SK-N-SH treated with all-trans-retinoic acid at 6 μM for 48 hours (cell line): ENCODE results near the gene GTF2E1.

Source experiments
- ATAC-seq: fragments of 200-7000 bp; cut with Tn5 transposase; 3 replicates; pipeline ENCODE4 v1.9.1; 2020; ENCODE audit warnings: mild to moderate bottlenecking, moderate library complexity
- ARNTL ChIP-seq: fragments of 450-650 bp; formaldehyde crosslinking; IDR thresholded peaks from 2 replicates; pipeline ENCODE4 v1.5.0; 2020; ENCODE audit warnings: low read depth, mild to moderate bottlenecking, moderate library complexity, borderline replicate concordance
- BACH2 ChIP-seq: fragments of 250-450 bp; sonication (Bioruptor Pico); IDR thresholded peaks from 2 replicates; pipeline ENCODE4 v1.9.0; 2021; ENCODE audit warnings: mild to moderate bottlenecking, borderline replicate concordance
- CSDC2 ChIP-seq: fragments of 250-450 bp; sonication (Bioruptor Pico); IDR thresholded peaks from 2 replicates; pipeline ENCODE4 v1.5.0; 2020; ENCODE audit warnings: mild to moderate bottlenecking, moderate library complexity
- ESRRG ChIP-seq: fragments of 250-450 bp; sonication (Bioruptor Pico); IDR thresholded peaks from 2 replicates; pipeline ENCODE4 v1.6.1; 2021; ENCODE audit warnings: mild to moderate bottlenecking
- GLIS3 ChIP-seq: fragments of 250-450 bp; sonication (Bioruptor Pico); IDR thresholded peaks from 2 replicates; pipeline ENCODE4 v1.5.0; 2020; ENCODE audit warnings: mild to moderate bottlenecking, moderate library complexity
- OSR1 ChIP-seq: fragments of 250-450 bp; sonication (Bioruptor Pico); IDR thresholded peaks from 2 replicates; pipeline ENCODE4 v1.8.0; 2022; ENCODE audit warnings: moderate library complexity, mild to moderate bottlenecking, inconsistent platforms
- PATZ1 ChIP-seq: fragments of 250-450 bp; sonication (Bioruptor Pico); IDR thresholded peaks from 2 replicates; pipeline ENCODE4 v1.8.0; 2020; ENCODE audit warnings: mild to moderate bottlenecking, moderate library complexity, borderline replicate concordance
- POU6F1 ChIP-seq: fragments of 250-450 bp; sonication (Bioruptor Pico); IDR thresholded peaks from 2 replicates; pipeline ENCODE4 v1.8.0; 2021; ENCODE audit warnings: low read depth, mild to moderate bottlenecking, moderate library complexity, borderline replicate concordance
- PPARA ChIP-seq: fragments of 250-450 bp; sonication (Bioruptor Pico); IDR thresholded peaks from 2 replicates; pipeline ENCODE4 v1.5.0; 2020; ENCODE audit warnings: mild to moderate bottlenecking, borderline replicate concordance
- RARB ChIP-seq: fragments of 250-450 bp; sonication (Bioruptor Pico); IDR thresholded peaks from 2 replicates; pipeline ENCODE4 v1.8.0; 2021; ENCODE audit warnings: mild to moderate bottlenecking, moderate library complexity
- SNAI2 ChIP-seq: fragments of 250-450 bp; sonication (Bioruptor Pico); IDR thresholded peaks from 2 replicates; pipeline ENCODE4 v1.5.0; 2020; ENCODE audit warnings: mild to moderate bottlenecking, moderate library complexity
- TCF4 ChIP-seq: fragments of 250-450 bp; sonication (Bioruptor Pico); IDR thresholded peaks from 2 replicates; pipeline ENCODE4 v1.8.0; 2021; ENCODE audit warnings: mild to moderate bottlenecking, moderate library complexity, borderline replicate concordance
- TOX ChIP-seq: fragments of 250-450 bp; sonication (Bioruptor Pico); IDR thresholded peaks from 2 replicates; pipeline ENCODE4 v1.8.0; 2021; ENCODE audit warnings: mild to moderate bottlenecking, moderate library complexity, borderline replicate concordance
- TSHZ2 ChIP-seq: fragments of 250-450 bp; sonication (Bioruptor Pico); IDR thresholded peaks from 2 replicates; pipeline ENCODE4 v1.5.0; 2020; ENCODE audit warnings: mild to moderate bottlenecking, moderate library complexity
- ZC3H10 ChIP-seq: fragments of 250-450 bp; sonication (Bioruptor Pico); IDR thresholded peaks from 2 replicates; pipeline ENCODE4 v1.5.1; 2021; ENCODE audit warnings: mild to moderate bottlenecking, moderate library complexity
- ZFP3 ChIP-seq: fragments of 250-450 bp; sonication (Bioruptor Pico); IDR thresholded peaks from 2 replicates; pipeline ENCODE4 v1.5.0; 2020; ENCODE audit warnings: mild to moderate bottlenecking, moderate library complexity
- ZFP30 ChIP-seq: fragments of 450-650 bp; formaldehyde crosslinking; IDR thresholded peaks from 2 replicates; pipeline ENCODE4 v1.5.0; 2022; ENCODE audit warnings: mild to moderate bottlenecking, moderate library complexity
- ZNF565 ChIP-seq: fragments of 450-650 bp; formaldehyde crosslinking; conservative IDR thresholded peaks from 2 replicates; pipeline ENCODE4 v1.5.0; 2020; ENCODE audit warnings: low read depth, mild to moderate bottlenecking, moderate library complexity
- ZNF70 ChIP-seq: fragments of 450-650 bp; formaldehyde crosslinking; IDR thresholded peaks from 2 replicates; pipeline ENCODE4 v1.5.0; 2020; ENCODE audit warnings: mild to moderate bottlenecking, moderate library complexity
- ZNF8 ChIP-seq: fragments of 450-650 bp; formaldehyde crosslinking; IDR thresholded peaks from 2 replicates; pipeline ENCODE4 v1.5.0; 2020; ENCODE audit warnings: mild to moderate bottlenecking, moderate library complexity

GTF2E1 gene

GRCh38 chr3:120763601-120764000, 21.1 kb downstream of the GTF2E1 start:
- peak; percentile 64 for ATAC-seq
- TF ChIP-seq TSHZ2 (CRISPR knock-in tag) (no peak), POU6F1 (CRISPR knock-in tag) (no peak)

GRCh38 chr3:120764206-120764605, 21.7 kb downstream of the GTF2E1 start:
- TF ChIP-seq ZNF70 (CRISPR knock-in tag): no peak
- no peak for TF ChIP-seq POU6F1 (CRISPR knock-in tag)
- no peak for TF ChIP-seq PPARA (CRISPR knock-in tag)
- no peak for TF ChIP-seq ZNF565
- ATAC-seq: peak; percentile 15; the same call in 1 of the 3 replicates

- TF ChIP-seq TCF4 (CRISPR knock-in tag) (no peak), OSR1 (CRISPR knock-in tag) (no peak), BACH2 (CRISPR knock-in tag) (no peak), ARNTL (no peak), SNAI2 (no peak), POU6F1 (CRISPR knock-in tag) (no peak), ZFP30 (CRISPR knock-in tag) (no peak), ZC3H10 (no peak)
- TF ChIP-seq, all 23 proteins: peak for 0
- no peak for ATAC-seq
These were observed 23.4 kb downstream of the GTF2E1 start for GRCh38 chr3:120765830-120766493.

GRCh38 chr3:120766576-120766975, 24.0 kb downstream of the GTF2E1 start:
- no peak for TF ChIP-seq ARNTL
- no peak for TF ChIP-seq ESRRG (CRISPR knock-in tag)
- no peak for TF ChIP-seq ZFP30 (CRISPR knock-in tag)
- TF ChIP-seq TOX: no peak
- no peak for TF ChIP-seq BACH2 (CRISPR knock-in tag)
- TF ChIP-seq PATZ1 (CRISPR knock-in tag): no peak
- TF ChIP-seq ZC3H10: no peak
- TF ChIP-seq CSDC2: no peak
- no peak for TF ChIP-seq ZFP3 (CRISPR knock-in tag)
- no peak for TF ChIP-seq GLIS3
- no peak for TF ChIP-seq PPARA (CRISPR knock-in tag)
- TF ChIP-seq RARB (CRISPR knock-in tag): no peak
- TF ChIP-seq ZNF8 (CRISPR knock-in tag): no peak
- TF ChIP-seq SNAI2: no peak
- no peak for ATAC-seq
